Activated CD4-positive, CD25-positive, alpha-beta regulatory T cell treated with anti-CD3 and anti-CD28 coated beads, Interleukin-2, amount 50 U/mL, for 24 hours (primary cell): ENCODE data around the gene UQCRC1.

Experiments used
- ATAC-seq, 2 donors: fragments of 150-1000 bp; cut with Tn5 transposase; one replicate each; pipeline ENCODE4 v1.10.0; 2021; ENCODE audit warnings: mild to moderate bottlenecking in 1 of 2, moderate library complexity in 1 of 2

The UQCRC1 gene

DNA sequence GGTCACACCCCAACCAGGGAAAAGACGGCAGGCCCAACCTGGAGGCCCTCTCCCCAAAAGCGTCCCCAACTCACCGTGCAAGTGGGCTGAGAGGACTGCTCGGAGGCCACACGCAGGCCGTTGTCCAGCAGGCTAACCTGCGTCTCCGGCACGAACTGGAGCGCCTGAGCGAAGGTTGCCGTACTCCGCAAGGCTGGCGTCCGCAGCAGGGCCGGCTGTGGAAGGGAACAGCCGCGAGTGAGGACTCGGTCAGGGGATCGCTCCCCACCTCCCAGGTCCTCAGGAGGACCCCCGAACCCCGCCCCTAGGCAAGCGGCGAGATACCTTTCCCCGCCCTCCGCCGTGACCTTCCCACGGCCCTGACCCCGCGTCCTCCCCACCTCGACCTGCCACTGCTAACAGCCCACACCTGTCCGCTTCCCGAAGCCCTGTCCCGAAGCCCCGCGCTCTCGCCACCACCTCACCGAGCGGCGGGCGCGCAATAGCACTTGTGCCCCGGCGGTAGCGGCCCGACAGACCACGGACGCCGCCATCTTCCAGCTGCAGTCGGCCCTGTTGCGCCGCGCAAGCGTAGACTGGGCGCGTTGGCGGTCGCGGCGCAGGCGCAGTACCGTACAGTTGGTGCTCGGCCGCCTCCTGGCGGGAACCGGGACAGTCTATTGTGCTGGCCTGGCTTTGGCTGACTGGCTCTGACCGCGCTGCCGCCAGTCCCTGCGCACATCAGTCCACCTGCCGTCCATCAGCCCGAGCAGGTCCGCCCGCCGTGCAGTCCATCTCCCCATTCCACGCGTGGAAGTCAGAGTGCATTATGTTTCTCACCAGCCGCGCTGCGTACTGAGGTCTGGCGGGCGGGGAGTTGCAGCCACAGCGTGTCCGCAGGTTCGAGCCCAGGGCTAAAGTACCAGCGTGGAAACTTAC is at the start of gene UQCRC1:
Gene UQCRC1 (minus strand): TSS at position 559 of the 918 bp plus-strand sequence. CDS start 26 bp downstream, at position 533.
- peak; percentile 96 to 98 for ATAC-seq

DNA sequence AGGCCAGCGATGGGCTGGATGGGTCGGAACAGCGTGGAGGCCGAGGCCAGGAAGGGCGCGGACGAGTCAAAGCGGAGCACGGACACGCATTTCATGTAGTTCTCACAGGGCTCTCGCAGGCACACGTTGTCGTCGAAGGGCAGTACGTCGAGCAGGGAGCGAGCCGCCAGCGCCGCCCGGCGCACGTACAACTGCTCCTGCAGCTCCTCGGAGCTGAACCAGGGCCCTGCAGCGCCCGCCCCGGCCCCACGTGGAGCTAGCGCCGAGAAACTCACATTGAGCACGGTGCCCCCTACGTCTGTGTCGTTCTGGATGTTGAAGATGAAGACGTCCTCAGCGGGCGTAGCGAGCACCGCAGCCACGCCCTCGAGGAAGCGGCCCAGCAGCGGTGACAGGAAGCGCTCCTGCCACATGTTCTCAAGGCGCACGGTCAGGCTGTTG is 47.4 kb upstream of the UQCRC1 start:
- no peak for ATAC-seq

DNA sequence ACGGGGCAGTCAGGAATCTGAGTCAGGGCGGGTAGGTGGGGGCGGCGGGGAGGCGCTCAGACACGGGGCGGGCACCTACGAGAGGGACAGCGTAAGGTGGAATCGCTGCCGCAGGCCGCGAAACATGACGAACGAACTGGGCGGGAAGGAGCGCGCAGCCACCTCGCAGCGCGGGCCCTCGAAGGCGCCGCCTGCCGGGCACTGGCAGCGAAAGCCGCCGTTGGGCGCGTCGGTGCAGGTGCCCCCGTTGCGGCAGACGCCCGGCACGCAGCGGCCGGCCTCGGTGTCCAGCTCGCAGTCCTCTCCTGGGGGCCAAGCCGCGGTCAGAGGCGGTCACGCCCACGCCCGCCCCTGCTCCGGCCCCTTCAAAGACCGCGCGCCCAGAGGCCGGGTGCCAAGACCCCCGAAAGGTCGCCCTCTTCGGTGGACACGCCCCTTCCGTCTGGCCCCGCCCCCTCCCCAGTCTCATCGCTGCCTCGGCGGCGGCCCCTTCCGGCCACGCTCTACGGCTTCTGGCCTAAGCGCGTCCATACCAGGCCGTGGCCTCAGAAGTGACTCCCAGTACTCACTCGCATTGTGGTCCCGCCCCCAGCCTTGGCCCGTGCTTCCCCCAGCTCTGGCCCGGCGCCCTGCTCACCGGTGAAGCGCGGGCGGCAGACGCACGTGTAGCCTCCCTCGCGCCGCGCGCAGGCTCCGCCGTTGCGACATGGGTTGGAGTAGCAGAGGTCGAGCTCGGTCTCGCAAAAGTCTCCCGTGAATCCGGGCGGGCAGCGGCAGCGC is 46.8 kb upstream of the UQCRC1 start:
- peak; percentile 83 to 84 for ATAC-seq

DNA sequence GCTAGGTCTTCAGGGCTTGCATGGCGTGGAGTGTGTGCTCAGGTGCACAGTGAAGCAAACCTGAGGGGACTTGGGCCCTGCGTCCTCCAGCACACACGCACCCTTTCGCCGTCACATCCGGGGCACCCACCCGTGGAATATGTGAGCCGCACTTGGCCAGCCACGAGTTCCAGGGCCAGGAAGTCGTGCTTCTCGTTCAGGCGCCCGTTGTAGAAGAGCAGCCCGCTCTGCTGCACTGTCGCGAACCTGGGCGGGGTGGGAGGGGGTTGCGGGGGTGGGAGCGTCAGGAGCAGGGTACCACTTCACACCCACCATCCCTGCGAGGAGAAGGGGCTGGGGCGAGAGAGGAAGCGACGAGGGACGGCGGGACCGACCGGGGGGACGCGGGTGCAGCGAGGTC is 46.2 kb upstream of the UQCRC1 start:
- ATAC-seq: peak; percentile 33 to 34

DNA sequence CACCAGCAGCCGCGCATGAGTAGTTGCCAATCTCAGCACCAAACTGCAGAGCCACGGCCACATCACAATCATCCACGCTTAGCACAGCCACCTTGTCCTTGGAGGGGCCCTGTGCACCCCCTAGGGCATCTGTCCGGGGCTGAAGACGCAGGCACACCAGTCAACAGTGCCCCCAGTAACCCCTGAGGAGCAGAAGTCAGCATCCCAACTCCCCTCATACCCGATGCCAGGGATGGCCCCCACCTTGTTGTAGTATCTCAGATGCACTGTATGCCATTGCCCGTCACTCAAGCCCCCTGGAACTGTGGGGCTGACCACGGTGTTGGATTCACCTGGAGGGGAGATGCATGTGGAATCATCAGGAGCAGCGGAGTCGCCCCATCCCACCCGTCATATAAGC is 45.6 kb upstream of the UQCRC1 start:
- no peak for ATAC-seq

DNA sequence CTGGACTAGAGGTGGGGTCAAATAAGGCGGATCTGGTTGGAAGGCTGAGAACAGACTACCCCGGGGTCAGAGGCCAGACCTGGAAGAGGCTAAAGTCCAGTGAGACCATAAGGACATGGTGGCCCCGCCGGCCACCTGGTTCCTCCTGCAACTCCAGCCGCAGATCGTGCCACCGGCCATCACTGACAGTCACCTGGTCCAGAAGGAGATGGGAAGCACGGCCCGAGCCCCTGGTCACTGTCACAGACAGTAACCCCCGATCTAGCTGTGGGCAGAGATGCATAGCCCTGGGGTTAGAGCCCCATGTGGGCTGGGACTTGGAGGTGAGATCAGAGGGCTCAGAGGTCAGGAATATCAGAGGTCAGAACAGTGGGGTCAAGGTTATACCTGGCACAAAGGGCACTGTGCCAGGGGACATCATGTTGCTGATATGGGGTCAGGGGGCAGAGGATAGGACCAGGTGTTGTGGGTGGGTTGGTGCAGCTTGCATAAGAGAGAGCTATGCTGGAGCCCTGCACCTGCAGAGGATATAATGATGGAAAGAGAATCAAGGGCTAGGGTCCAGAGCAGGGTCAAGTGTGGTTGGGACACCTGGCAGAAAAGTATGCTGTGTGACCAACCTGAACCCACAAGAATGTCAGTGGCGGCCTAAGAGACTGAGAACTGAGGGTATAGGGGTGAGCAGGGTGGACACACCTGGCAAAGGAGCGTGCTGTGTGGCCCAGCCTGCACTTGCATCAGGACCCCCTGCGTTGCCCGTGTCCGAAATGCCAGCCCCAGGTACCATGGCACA is 43.7 kb upstream of the UQCRC1 start:
- ATAC-seq: no peak

DNA sequence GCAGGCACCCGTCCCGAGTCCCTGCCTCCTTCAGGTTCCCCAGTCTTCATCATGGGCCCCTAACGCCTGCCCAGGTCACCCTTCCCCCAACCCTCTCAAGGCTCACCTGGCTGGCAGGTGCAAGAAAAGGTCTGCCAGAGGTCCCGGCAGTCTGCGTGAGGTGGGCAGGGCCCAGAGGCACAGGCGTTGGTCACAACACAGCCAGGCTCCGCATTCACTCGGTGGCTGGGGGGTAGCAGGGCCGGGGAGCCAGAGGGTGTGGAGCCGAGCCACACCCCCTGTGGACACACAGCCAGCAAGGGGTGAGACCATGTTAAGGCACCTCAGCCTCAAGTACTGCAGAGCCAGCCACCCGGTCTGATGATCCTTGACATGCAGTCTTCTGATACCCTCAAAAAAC is 42.3 kb upstream of the UQCRC1 start:
- ATAC-seq: no peak

DNA sequence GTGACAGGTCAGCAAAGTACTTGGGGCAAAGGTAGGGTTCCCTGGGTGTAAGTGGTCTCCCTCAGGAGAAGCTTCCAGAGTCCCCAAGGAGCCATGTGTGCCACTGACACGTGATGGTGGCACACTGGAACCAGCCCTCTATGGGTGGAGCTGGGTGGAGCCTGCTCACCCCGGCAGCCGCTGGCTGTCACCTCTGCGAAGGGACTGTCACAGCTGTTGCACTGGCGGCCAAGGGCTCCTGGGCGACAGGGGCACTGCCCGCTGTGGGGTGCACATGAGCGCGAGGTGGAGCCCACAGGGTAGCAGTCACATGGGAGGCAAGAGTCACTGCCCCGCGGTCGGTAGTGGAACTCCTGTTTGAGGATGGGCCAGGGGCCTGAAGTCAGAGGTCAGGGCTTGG is 41.3 kb upstream of the UQCRC1 start:
- no peak for ATAC-seq

DNA sequence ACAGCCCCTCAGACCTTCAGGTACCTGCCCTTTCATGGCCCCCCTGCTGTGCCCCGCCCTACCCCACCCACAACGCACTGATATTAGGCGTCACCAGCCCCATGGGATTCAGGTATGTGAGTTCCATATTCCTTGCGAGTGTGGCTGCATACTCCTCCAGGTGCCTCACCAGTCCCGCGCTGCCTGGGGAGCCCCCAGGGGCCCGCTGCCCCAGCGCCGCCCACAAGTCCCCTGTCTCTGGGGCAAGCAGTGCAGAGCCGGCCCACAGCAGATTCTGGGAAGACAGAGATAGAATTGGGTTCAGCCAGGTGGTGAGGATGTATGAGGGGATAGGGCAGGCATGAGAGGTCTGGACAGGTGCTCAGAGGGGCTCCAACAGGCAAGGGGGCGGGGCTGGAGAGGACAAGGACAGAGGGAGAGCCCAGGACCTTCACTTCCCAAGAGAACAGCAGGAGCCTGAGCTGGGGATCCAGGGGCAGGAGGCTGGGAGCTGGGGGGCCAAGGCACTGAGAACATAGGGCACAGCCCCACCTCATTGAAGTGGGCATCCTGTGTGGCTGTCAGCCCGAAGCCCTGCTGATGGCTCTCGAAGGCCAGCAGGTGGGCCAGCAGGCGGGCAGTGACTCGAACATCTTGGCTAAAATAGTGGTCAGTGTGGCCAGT is 38.9 kb upstream of the UQCRC1 start:
- no peak for ATAC-seq

DNA sequence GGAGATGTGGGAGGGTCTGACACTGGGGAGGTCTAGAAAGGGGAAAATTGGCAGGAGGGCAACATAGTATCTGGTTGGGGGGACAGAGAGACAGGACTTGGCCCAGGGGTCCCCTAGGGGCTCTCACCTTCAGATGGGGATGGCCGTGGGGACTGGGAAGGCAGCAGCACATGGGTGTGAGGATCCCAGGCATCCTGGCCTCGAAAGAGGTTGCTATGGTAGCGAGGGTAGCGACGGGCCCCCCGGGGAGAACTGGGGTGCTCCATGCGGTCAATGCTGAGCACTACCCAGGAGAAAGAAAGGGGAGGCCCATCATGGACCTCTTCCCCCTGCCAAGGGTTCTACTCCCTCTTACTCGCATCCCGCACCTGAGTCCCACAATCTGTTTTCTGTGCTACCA is 38.3 kb upstream of the UQCRC1 start:
- no peak for ATAC-seq

DNA sequence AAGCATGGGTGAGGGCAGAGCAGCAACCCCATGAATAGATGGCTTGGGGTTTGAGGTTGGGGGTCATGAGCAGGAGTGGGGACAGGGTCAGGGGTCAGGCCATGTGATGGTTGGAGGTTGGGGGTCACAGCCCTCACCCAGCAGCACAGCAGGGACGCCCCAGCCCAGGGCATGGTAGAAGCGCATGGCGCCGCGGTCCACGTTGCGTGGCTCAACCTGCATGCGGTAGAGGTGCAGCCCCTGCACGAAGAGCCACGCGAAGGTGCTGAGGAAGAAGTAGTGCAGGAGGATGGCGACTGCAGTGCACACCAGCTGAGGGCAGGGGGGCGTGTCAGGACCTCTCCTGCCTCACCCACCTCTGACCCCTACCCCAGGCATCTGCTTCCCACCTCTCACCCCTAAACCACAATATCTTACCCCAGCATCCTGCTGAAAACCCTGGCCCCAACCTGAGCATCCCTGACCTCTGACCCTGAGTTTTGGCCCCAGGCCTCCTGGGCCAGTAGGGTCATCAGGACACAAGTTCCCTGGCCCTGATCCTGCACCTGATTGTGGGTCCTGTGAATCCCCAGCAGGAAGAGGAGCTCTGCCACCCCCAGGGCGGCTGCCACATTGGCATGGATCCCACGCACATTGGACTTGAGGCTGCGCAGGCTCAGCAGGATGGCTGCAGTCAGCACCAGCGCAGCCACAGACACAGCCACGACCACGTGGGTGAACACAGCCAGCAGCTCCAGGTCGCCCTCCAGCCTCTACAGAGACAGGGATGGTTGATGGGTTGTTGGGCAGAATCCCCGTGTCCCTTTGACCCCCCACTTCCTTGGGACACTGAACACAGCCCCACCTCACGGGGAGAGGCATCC is 35.7 kb upstream of the UQCRC1 start:
- ATAC-seq: no peak

DNA sequence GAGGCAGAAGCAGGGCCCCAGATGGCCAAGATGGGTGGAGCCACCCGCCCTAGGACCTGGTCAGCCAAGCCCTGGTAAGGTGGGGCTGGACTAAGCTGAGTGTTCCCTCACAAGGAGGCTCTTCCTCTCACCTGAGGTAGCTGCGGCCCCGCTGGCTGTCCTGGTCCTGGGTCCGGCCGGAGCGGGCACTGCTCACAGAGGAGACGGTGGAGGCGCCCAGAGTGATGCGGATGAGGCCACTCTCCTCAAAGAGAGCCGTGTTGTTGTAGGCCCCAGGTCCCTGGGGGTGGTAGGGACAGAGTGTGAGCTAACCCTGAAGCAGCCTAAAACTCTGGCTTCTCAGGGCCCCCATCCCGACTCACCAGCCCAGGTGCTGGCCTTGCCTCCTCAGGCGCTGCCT is 33.2 kb upstream of the UQCRC1 start:
- no peak for ATAC-seq

DNA sequence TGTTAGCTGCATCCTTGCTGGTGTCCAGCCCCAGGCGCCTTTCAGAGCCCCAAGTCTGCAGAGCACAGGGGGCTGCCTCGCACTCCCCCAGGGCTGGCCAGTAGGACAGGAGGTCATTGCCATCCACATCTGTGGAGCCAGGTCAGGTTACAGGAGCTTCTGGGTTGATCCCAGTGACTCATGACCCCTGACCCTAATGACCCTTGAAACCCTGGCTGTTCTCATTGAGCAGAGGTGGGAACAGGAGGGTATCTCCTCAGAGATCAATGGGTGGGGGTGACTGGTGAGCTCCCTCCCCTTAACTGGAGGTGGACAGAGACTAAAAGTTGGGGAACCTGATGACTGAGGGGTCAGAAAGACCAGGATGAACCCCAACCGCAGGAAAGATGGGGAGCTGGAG is 31.9 kb upstream of the UQCRC1 start:
- no peak for ATAC-seq

DNA sequence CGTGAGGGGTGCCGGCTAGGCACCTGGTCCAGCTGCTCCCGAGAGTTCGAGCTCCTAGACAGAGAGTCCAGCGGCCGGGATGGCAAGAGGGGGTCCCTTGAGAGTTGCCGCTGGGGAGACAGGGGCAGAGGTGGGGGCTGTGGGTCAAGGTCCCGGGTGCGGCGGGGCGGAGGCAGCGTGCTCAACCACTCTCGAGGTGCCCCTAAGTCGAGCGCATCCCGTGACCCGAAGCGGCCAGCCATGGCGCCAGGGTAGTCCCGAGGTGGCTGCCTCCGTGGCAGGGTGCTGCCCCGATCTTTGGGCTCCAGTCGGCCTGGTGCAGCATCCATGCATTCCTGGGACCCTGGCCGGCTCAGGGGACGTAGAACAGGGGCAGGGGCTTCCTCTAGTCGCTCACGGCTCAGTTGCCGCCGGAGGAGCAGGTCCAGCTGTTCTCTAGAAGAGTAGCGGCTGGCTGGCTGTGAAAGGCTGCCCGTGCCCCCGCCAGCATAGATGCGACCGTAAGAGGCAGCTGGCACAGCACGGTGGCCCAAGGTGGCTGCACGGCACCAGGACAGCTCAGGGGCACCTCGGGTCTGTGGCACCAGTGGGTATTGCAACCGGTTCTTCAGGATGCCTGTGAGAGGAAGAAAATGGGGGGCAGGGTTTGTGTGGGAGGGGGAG is 30.6 kb upstream of the UQCRC1 start:
- ATAC-seq: no peak

DNA sequence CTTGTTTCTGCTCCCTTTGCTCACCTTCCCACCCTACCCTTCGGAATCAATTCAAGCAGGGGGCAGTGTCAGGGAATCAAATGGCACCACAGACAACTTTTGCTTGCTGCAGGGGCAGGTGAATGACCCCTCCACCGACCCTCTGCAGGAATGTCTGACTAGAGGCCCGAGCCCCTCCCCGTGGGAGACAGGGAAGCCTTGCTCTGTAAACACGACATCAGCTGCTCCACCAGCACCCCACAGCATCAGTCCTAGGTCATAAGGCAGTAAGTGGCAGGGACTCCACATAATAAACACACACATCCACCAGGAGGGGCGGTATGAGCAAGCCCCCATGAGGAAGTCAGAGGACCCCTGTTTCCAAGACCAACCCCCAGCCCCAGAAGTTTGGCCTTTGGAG is 27.9 kb upstream of the UQCRC1 start:
- no peak for ATAC-seq

DNA sequence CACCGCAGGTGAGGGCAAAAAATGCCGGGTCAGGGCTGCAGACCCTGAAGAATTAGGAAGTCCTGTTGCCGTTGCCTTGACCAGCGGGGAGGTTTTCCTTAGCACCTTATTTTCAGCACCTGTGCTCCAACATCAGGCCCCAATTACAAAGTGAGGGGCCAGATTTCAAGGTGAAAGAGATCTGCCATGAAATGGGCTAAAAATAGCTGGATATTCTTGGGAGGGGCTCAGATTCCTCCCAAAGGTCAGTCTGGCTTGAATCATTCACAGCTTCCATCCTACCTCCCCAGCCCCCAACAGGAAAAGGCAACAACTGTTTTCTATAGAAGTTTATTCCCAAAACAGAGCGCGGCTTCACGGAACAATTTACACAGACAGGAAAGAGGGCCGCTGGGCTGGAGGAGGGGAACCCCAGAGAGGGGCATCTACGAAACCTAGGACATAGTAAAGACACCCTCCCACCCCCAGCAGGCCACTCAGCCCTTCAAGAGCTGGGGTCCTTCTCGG is 26.8 kb upstream of the UQCRC1 start:
- no peak for ATAC-seq

DNA sequence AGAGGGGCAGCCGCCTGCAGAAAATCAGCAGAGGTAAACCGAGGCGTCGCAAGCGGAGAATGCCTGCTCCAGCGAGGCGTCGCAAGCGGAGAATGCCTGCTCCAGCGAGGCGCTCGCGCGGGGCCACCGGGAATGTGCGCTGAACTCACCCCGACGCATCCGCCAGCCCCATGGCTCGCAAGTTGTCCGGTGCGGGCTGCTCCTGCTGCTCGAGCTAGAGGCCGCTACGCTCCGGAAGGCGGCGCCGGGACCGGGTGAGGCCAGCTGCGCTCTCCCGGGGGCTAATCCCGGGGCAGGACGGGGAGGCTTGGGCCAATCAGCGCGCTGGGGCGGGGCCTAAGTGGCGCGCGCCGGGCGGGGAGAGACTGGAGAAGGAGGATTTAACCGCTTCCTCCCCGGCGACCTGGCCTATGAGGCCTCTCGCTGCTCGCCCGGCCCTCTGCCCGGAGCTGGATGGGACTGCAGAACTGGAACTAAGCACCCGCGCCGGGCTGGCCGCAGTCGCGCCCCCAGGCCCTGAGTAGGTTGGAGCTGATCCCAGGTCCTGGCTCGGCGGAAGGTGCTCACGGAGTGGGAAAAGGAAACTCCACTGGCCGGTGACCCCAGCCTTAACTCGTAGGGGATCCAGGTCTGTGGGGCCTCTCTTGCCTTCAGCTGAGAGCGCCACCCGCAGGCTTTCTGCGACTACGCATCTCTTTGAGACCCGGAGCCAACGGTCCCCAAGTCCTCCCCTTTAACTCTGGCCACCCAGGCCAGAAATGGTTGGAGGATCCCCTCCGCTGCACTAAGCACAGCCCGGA is 26.0 kb upstream of the UQCRC1 start, which contains the start of gene SLC26A6:
Gene SLC26A6 (minus strand): TSS at position 240 of the 800 bp plus-strand sequence. CDS start 68 bp downstream, at position 172.
- ATAC-seq: peak; percentile 96 to 97

DNA sequence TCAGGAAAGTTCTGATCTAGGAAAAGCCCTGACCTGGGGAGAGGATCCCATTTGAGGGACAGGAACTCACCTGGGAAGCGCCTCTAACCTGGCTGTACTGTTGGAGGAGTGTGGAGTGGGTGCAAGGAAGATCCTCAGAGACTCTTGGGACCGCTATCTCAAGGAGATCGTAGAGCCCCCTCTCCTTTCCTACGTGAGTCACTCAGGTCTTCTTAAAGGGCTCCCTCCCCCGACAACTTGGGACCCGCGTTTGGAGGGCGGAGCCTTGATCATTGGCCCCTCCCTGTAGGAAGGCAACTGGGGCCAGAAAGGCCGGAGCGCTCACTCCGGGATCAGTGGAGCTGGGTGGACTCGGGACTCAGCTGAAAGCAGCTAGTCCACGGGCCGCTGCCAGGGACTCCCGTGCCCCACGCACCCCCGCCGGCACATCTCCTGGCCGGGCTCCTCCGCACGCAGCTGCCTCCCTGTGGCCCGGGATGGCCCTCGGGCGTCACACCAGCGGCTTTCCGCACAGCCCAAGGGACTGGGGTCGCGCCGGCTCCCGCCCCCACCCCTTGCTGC is 25.3 kb upstream of the UQCRC1 start:
- peak; percentile 15 to 35 for ATAC-seq

DNA sequence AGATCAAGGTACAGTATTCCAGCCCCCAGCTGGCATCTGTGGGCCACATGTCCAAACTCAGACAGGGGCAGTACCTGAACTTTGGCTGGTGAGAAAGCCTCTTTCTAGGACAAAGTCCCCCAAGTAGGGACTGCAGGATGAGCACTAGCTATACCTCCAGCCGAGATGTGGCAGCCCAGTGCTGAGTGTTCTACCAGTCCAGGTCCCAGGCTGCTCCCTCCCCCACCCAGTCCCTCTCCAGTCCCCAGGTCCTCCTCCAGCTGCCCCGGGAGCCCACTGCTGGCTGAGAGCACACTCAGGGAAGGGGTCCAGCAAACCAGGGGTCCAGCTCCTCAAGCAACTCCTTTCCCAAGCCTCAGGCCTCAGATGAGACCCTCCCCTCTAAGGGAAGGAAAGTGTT is 24.3 kb upstream of the UQCRC1 start:
- no peak for ATAC-seq
